ENCODE results near the gene ADSS2. TPM values are rescaled to one million over a fixed set of nuclear protein-coding genes. Genes with fewer than 3 reads are reported as not detected.

Gene ADSS2
- total RNA-seq, 1 experiment from 2014 or later = 50.9 TPM

- peaks cover 6% of the 10 kb centered on the region; the same call in 1 of the 2 replicates for H3K79me2 ChIP-seq (ENCODE audit: low read length)
- H3K27ac ChIP-seq (ENCODE audit: low read length) = no peak overlapping the region
- peaks cover 70% of the 10 kb centered on the region for H3K36me3 ChIP-seq (ENCODE audit: insufficient read depth, low read length)
These were observed 48.3 kb downstream of the ADSS2 start for GRCh38 chr1:244403431-244403830.

GRCh38 chr1:244400974-244401373 lies 50.7 kb downstream of the ADSS2 start:
- DNase-seq = no peak
- Histone ChIP-seq H3K4me1 (ENCODE audit: low read length) (no peaks in the 10 kb centered on the region), H3K36me3 (ENCODE audit: insufficient read depth, low read length) (peaks cover 45% of the 10 kb centered on the region), H3K9ac (ENCODE audit: low read length) (no peak overlapping the region), H3K4me2 (ENCODE audit: low read depth, low read length, poor library complexity, severe bottlenecking) (no peak overlapping the region), H3K9me2 (replicated peaks; ENCODE audit: insufficient read depth, low read length) (no peaks in the 10 kb centered on the region), H2AFZ (ENCODE audit: low read length) (no peak overlapping the region), H3K79me2 (ENCODE audit: low read length) (0 out of 2 replicates have a peak, but pooled peaks cover 3% of the 10 kb centered on the region), H3K4me3 (ENCODE audit: low read length) (no peak overlapping the region), H3K9me3 (ENCODE audit: low read length) (no peaks in the 10 kb centered on the region; the same call in 1 of the 2 replicates), H3K27ac (ENCODE audit: low read length) (no peak overlapping the region), H3K27me3 (ENCODE audit: low read length) (no peaks in the 10 kb centered on the region), H4K20me1 (ENCODE audit: insufficient read depth, low read depth, low read length) (0 out of 2 replicates have a peak, but pooled peaks cover 5% of the 10 kb centered on the region)

More at GRCh38 chr1:244403431-244403830, 48.3 kb downstream of the ADSS2 start:
- no peak overlapping the region for H3K4me2 ChIP-seq (ENCODE audit: low read depth, low read length, poor library complexity, severe bottlenecking)
- H3K9ac ChIP-seq (ENCODE audit: low read length) = no peak overlapping the region
- no peaks in the 10 kb centered on the region for H3K27me3 ChIP-seq (ENCODE audit: low read length)
- H4K20me1 ChIP-seq (ENCODE audit: insufficient read depth, low read depth, low read length) = 0 out of 2 replicates have a peak, but pooled peaks cover 5% of the 10 kb centered on the region
- H3K4me1 ChIP-seq (ENCODE audit: low read length) = no peaks in the 10 kb centered on the region
- DNase-seq = no peak
- no peaks in the 10 kb centered on the region for H3K9me2 ChIP-seq (replicated peaks; ENCODE audit: insufficient read depth, low read length)
- H3K4me3 ChIP-seq (ENCODE audit: low read length) = no peak overlapping the region
- no peaks in the 10 kb centered on the region; the same call in 1 of the 2 replicates for H3K9me3 ChIP-seq (ENCODE audit: low read length)
- no peak overlapping the region for H2AFZ ChIP-seq (ENCODE audit: low read length)

- no peaks in the 10 kb centered on the region for H3K9me2 ChIP-seq (replicated peaks; ENCODE audit: insufficient read depth, low read length)
- H3K27me3 ChIP-seq (ENCODE audit: low read length) = no peaks in the 10 kb centered on the region
These were observed 54.6 kb downstream of the ADSS2 start for GRCh38 chr1:244397131-244397530.

GRCh38 chr1:244395965-244396364 lies 55.7 kb downstream of the ADSS2 start:
- no peak overlapping the region for H2AFZ ChIP-seq (ENCODE audit: low read length)
- no peak for DNase-seq
- H3K9ac ChIP-seq (ENCODE audit: low read length) = no peak overlapping the region
- no peaks in the 10 kb centered on the region for H3K4me1 ChIP-seq (ENCODE audit: low read length)
- H3K4me2 ChIP-seq (ENCODE audit: low read depth, low read length, poor library complexity, severe bottlenecking) = no peak overlapping the region
- no peaks in the 10 kb centered on the region for H3K79me2 ChIP-seq (ENCODE audit: low read length)
- H3K36me3 ChIP-seq (ENCODE audit: insufficient read depth, low read length) = peaks cover 1% of the 10 kb centered on the region; the same call in 1 of the 2 replicates
- H3K4me3 ChIP-seq (ENCODE audit: low read length) = no peak overlapping the region
- H3K9me2 ChIP-seq (replicated peaks; ENCODE audit: insufficient read depth, low read length) = no peaks in the 10 kb centered on the region
- no peaks in the 10 kb centered on the region for H3K9me3 ChIP-seq (ENCODE audit: low read length)
- 0 out of 2 replicates have a peak, but pooled peaks cover 5% of the 10 kb centered on the region for H4K20me1 ChIP-seq (ENCODE audit: insufficient read depth, low read depth, low read length)
- H3K27ac ChIP-seq (ENCODE audit: low read length) = no peak overlapping the region
- no peaks in the 10 kb centered on the region for H3K27me3 ChIP-seq (ENCODE audit: low read length)

More at GRCh38 chr1:244397131-244397530, 54.6 kb downstream of the ADSS2 start:
- Histone ChIP-seq H3K9me3 (ENCODE audit: low read length) (no peaks in the 10 kb centered on the region), H3K9ac (ENCODE audit: low read length) (no peak overlapping the region), H3K36me3 (ENCODE audit: insufficient read depth, low read length) (peaks cover 13% of the 10 kb centered on the region), H3K4me2 (ENCODE audit: low read depth, low read length, poor library complexity, severe bottlenecking) (no peak overlapping the region), H3K4me1 (ENCODE audit: low read length) (no peaks in the 10 kb centered on the region), H3K79me2 (ENCODE audit: low read length) (no peaks in the 10 kb centered on the region), H3K27ac (ENCODE audit: low read length) (no peak overlapping the region), H2AFZ (ENCODE audit: low read length) (no peak overlapping the region), H4K20me1 (ENCODE audit: insufficient read depth, low read depth, low read length) (0 out of 2 replicates have a peak, but pooled peaks cover 5% of the 10 kb centered on the region), H3K4me3 (ENCODE audit: low read length) (no peak overlapping the region)
- no peak for DNase-seq

- Histone ChIP-seq H3K9ac (ENCODE audit: low read length) (no peak overlapping the region), H3K27ac (ENCODE audit: low read length) (no peak overlapping the region), H3K4me2 (ENCODE audit: low read depth, low read length, poor library complexity, severe bottlenecking) (no peak overlapping the region), H2AFZ (ENCODE audit: low read length) (no peak overlapping the region), H3K4me1 (ENCODE audit: low read length) (no peaks in the 10 kb centered on the region), H4K20me1 (ENCODE audit: insufficient read depth, low read depth, low read length) (0 out of 2 replicates have a peak, but pooled peaks cover 5% of the 10 kb centered on the region), H3K9me2 (replicated peaks; ENCODE audit: insufficient read depth, low read length) (no peaks in the 10 kb centered on the region), H3K9me3 (ENCODE audit: low read length) (no peaks in the 10 kb centered on the region), H3K4me3 (ENCODE audit: low read length) (no peak overlapping the region), H3K36me3 (ENCODE audit: insufficient read depth, low read length) (no peaks in the 10 kb centered on the region), H3K79me2 (ENCODE audit: low read length) (no peaks in the 10 kb centered on the region), H3K27me3 (ENCODE audit: low read length) (no peaks in the 10 kb centered on the region)
- DNase-seq = no peak
These were observed 56.6 kb downstream of the ADSS2 start for GRCh38 chr1:244394826-244395765.

- Histone ChIP-seq H3K4me2 (ENCODE audit: low read depth, low read length, poor library complexity, severe bottlenecking) (no peak overlapping the region), H3K36me3 (ENCODE audit: insufficient read depth, low read length) (no peaks in the 10 kb centered on the region)
- no peak for DNase-seq
These were observed 57.4 kb downstream of the ADSS2 start for GRCh38 chr1:244394346-244394745.

GRCh38 chr1:244393604-244394176 lies 58.0 kb downstream of the ADSS2 start:
- no peak overlapping the region for H3K4me3 ChIP-seq (ENCODE audit: low read length)
- H3K9me3 ChIP-seq (ENCODE audit: low read length) = no peaks in the 10 kb centered on the region
- H3K9me2 ChIP-seq (replicated peaks; ENCODE audit: insufficient read depth, low read length) = no peaks in the 10 kb centered on the region
- H2AFZ ChIP-seq (ENCODE audit: low read length) = no peak overlapping the region
- H3K79me2 ChIP-seq (ENCODE audit: low read length) = no peaks in the 10 kb centered on the region
- no peak overlapping the region for H3K27ac ChIP-seq (ENCODE audit: low read length)
- no peak overlapping the region for H3K4me2 ChIP-seq (ENCODE audit: low read depth, low read length, poor library complexity, severe bottlenecking)
- DNase-seq = no peak
- H3K4me1 ChIP-seq (ENCODE audit: low read length) = no peaks in the 10 kb centered on the region
- no peaks in the 10 kb centered on the region for H3K27me3 ChIP-seq (ENCODE audit: low read length)
- H4K20me1 ChIP-seq (ENCODE audit: insufficient read depth, low read depth, low read length) = no peaks in the 10 kb centered on the region
- no peaks in the 10 kb centered on the region for H3K36me3 ChIP-seq (ENCODE audit: insufficient read depth, low read length)
- H3K9ac ChIP-seq (ENCODE audit: low read length) = no peak overlapping the region

More at GRCh38 chr1:244394346-244394745, 57.4 kb downstream of the ADSS2 start:
- no peaks in the 10 kb centered on the region for H3K9me2 ChIP-seq (replicated peaks; ENCODE audit: insufficient read depth, low read length)
- H3K27me3 ChIP-seq (ENCODE audit: low read length) = no peaks in the 10 kb centered on the region
- no peaks in the 10 kb centered on the region for H3K4me1 ChIP-seq (ENCODE audit: low read length)
- H3K27ac ChIP-seq (ENCODE audit: low read length) = no peak overlapping the region
- H3K9ac ChIP-seq (ENCODE audit: low read length) = no peak overlapping the region
- H3K79me2 ChIP-seq (ENCODE audit: low read length) = no peaks in the 10 kb centered on the region
- no peak overlapping the region for H3K4me3 ChIP-seq (ENCODE audit: low read length)
- no peaks in the 10 kb centered on the region for H3K9me3 ChIP-seq (ENCODE audit: low read length)
- H4K20me1 ChIP-seq (ENCODE audit: insufficient read depth, low read depth, low read length) = 0 out of 2 replicates have a peak, but pooled peaks cover 5% of the 10 kb centered on the region
- H2AFZ ChIP-seq (ENCODE audit: low read length) = no peak overlapping the region

- DNase-seq = no peak
- Histone ChIP-seq H3K27me3 (ENCODE audit: low read length) (no peaks in the 10 kb centered on the region), H2AFZ (ENCODE audit: low read length) (no peak overlapping the region), H3K9ac (ENCODE audit: low read length) (no peak overlapping the region), H3K4me2 (ENCODE audit: low read depth, low read length, poor library complexity, severe bottlenecking) (no peak overlapping the region), H3K4me3 (ENCODE audit: low read length) (no peak overlapping the region), H3K9me2 (replicated peaks; ENCODE audit: insufficient read depth, low read length) (no peaks in the 10 kb centered on the region), H3K79me2 (ENCODE audit: low read length) (no peaks in the 10 kb centered on the region), H3K9me3 (ENCODE audit: low read length) (no peaks in the 10 kb centered on the region), H3K27ac (ENCODE audit: low read length) (no peak overlapping the region), H3K4me1 (ENCODE audit: low read length) (no peaks in the 10 kb centered on the region), H4K20me1 (ENCODE audit: insufficient read depth, low read depth, low read length) (no peaks in the 10 kb centered on the region), H3K36me3 (ENCODE audit: insufficient read depth, low read length) (no peaks in the 10 kb centered on the region)
These were observed 59.9 kb downstream of the ADSS2 start for GRCh38 chr1:244391761-244392160.

All from Karpas-422 (cell line).